Neural cell (in vitro differentiated cells): ENCODE measurements around the gene PGAP2. TPM values are rescaled to one million over a fixed set of nuclear protein-coding genes. Genes with fewer than 3 reads are reported as not detected.

ENCODE experiments used
- H2AFZ ChIP-seq: fragments of 200-600, 300-800 bp; sonication (generic), shearing (Covaris generic); 2 replicates; pipeline ENCODE4 v1.6.0; 2014; ENCODE audit warnings: low read depth, mild to moderate bottlenecking, antibody characterized with exemption, low read length, moderate library complexity
- H3F3A ChIP-seq: fragments of 200-600 bp; shearing (Covaris generic); 2 replicates; pipeline ENCODE4 v1.6.1; 2016; ENCODE audit warnings: mild to moderate bottlenecking, moderate library complexity, mixed read lengths, antibody characterized with exemption, low read length; ENCODE audit not compliant: insufficient read depth, poor library complexity, severe bottlenecking
- H3K27ac ChIP-seq: fragments of 200-600, 300-800 bp; sonication (generic), shearing (Covaris generic); 2 replicates; pipeline ENCODE4 v1.5.1; 2014; ENCODE audit warnings: mild to moderate bottlenecking, low read length, moderate library complexity
- H3K27me3 ChIP-seq: fragments of 300-800, 200-600 bp; sonication (generic), shearing (Covaris generic); 2 replicates; pipeline ENCODE4 v1.6.0; 2014; ENCODE audit warnings: mild to moderate bottlenecking, low read depth, low read length, moderate library complexity; ENCODE audit not compliant: insufficient read depth
- H3K36me3 ChIP-seq: fragments of 300-800, 200-600 bp; sonication (generic), shearing (Covaris generic); 2 replicates; pipeline ENCODE4 v1.5.1; 2014; ENCODE audit warnings: mild to moderate bottlenecking, antibody characterized with exemption, low read length, moderate library complexity; ENCODE audit not compliant: insufficient read depth
- H3K4me2 ChIP-seq: fragments of 300-800, 200-600 bp; sonication (generic), shearing (Covaris generic); 2 replicates; pipeline ENCODE4 v1.6.0; 2014; ENCODE audit warnings: mild to moderate bottlenecking, low read length
- H3K4me3 ChIP-seq: fragments of 300-800, 200-600 bp; sonication (generic), shearing (Covaris generic); 2 replicates; pipeline ENCODE4 v1.5.1; 2014; ENCODE audit warnings: mild to moderate bottlenecking, low read length, moderate library complexity
- H3K79me2 ChIP-seq: fragments of 200-600 bp; shearing (Covaris generic); replicated peaks from 2 replicates; pipeline ENCODE4 v1.6.0; 2014; ENCODE audit warnings: mild to moderate bottlenecking, low read length, moderate library complexity; ENCODE audit not compliant: insufficient read depth
- H3K9ac ChIP-seq: fragments of 300-800, 200-600 bp; sonication (generic), shearing (Covaris generic); 2 replicates; pipeline ENCODE4 v1.6.1; 2016; ENCODE audit warnings: mild to moderate bottlenecking, low read length, mixed read lengths
- H3K9me2 ChIP-seq: fragments of 200-600 bp; shearing (Covaris generic); 2 replicates; pipeline ENCODE4 v1.6.1; 2016; ENCODE audit warnings: mild to moderate bottlenecking, low read length, mixed read lengths; ENCODE audit not compliant: insufficient read depth
- H3K9me3 ChIP-seq: fragments of 200-600, 300-800 bp; sonication (generic), shearing (Covaris generic); 2 replicates; pipeline ENCODE4 v1.6.1; 2016; ENCODE audit warnings: mild to moderate bottlenecking, mixed run types, low read length, moderate library complexity, mixed read lengths
- H4K20me1 ChIP-seq: fragments of 200-600 bp; shearing (Covaris generic); 2 replicates; pipeline ENCODE4 v1.6.1; 2016; ENCODE audit warnings: mild to moderate bottlenecking, mixed run types; ENCODE audit not compliant: insufficient read depth
- CTCF ChIP-seq: fragments of 450-650 bp; IDR thresholded peaks from 2 replicates; pipeline ENCODE4 v1.5.1; 2014; ENCODE audit warnings: antibody characterized with exemption, mild to moderate bottlenecking, moderate library complexity; ENCODE audit not compliant: poor library complexity, severe bottlenecking
- EP300 ChIP-seq: fragments of 450-650 bp; conservative IDR thresholded peaks from 2 replicates; pipeline ENCODE4 v1.6.1; 2014; ENCODE audit warnings: antibody characterized with exemption, mild to moderate bottlenecking, moderate library complexity; ENCODE audit not compliant: poor library complexity, severe bottlenecking
- EZH2 ChIP-seq: fragments of 200-600, 300-800 bp; shearing (Covaris generic), sonication (generic); IDR thresholded peaks from 2 replicates; pipeline ENCODE4 v1.6.1; 2014; ENCODE audit warnings: antibody characterized with exemption, low read length, borderline replicate concordance, mild to moderate bottlenecking; ENCODE audit not compliant: insufficient read depth, poor library complexity, severe bottlenecking
- MXI1 ChIP-seq: fragments of 450-650 bp; conservative IDR thresholded peaks from 2 replicates; pipeline ENCODE4 v1.6.1; 2014; ENCODE audit warnings: antibody characterized with exemption, mild to moderate bottlenecking; ENCODE audit not compliant: poor library complexity, severe bottlenecking
- POLR2AphosphoS5 ChIP-seq: IDR thresholded peaks from 2 replicates; pipeline ENCODE4 v1.6.1; 2012
- RAD21 ChIP-seq: fragments of 450-650 bp; conservative IDR thresholded peaks from 2 replicates; pipeline ENCODE4 v1.6.1; 2014; ENCODE audit warnings: antibody characterized with exemption, mild to moderate bottlenecking, moderate library complexity
- REST ChIP-seq: IDR thresholded peaks from 2 replicates; pipeline ENCODE4 v1.6.1; 2012; ENCODE audit warnings: borderline replicate concordance
- SMC3 ChIP-seq: fragments of 450-650 bp; conservative IDR thresholded peaks from 2 replicates; pipeline ENCODE4 v1.6.1; 2014; ENCODE audit warnings: antibody characterized with exemption, mild to moderate bottlenecking, moderate library complexity; ENCODE audit not compliant: poor library complexity
- TAF1 ChIP-seq: IDR thresholded peaks from 2 replicates; pipeline ENCODE4 v1.6.1; 2012; ENCODE audit warnings: low read depth
- polyA plus RNA-seq: library from polyadenylated mRNA; depleted of rRNA; stranded (reverse); fragments of >200 nt; gene quantifications from 2 replicates; pipeline ENCODE4 v1.2.3, GENCODE V29; 2014

Gene PGAP2
- polyA plus RNA-seq, 1 donor from 2014 or later, result 30.1 TPM

GRCh38 chr11:3841426-3842350, 33.3 kb downstream of the PGAP2 start (continued):
- TF ChIP-seq REST, result no peak
- peak; percentile 39 for TF ChIP-seq RAD21
- TF ChIP-seq TAF1, result no peak

GRCh38 chr11:3843326-3843725, 35.0 kb downstream of the PGAP2 start:
- no peak for TF ChIP-seq TAF1
- Histone ChIP-seq H3K27me3 (no peaks in the 10 kb centered on the region), H3K9me2 (no peaks in the 10 kb centered on the region)

GRCh38 chr11:3845246-3845645, 36.9 kb downstream of the PGAP2 start:
- H3K9me2 ChIP-seq, result no peaks in the 10 kb centered on the region
- H3F3A ChIP-seq, result no peaks in the 10 kb centered on the region
- H3K79me2 ChIP-seq, result no peaks in the 10 kb centered on the region
- H3K9ac ChIP-seq, result no peak overlapping the region
- H2AFZ ChIP-seq, result no peak overlapping the region
- H3K27ac ChIP-seq, result no peak overlapping the region
- H3K9me3 ChIP-seq, result no peaks in the 10 kb centered on the region
- no peaks in the 10 kb centered on the region for H3K36me3 ChIP-seq
- TF ChIP-seq EP300 (no peak), POLR2AphosphoS5 (no peak), SMC3 (no peak), REST (no peak), RAD21 (no peak), TAF1 (no peak), MXI1 (no peak), EZH2 (no peak), CTCF (no peak)
- no peak overlapping the region for H3K4me2 ChIP-seq
- H4K20me1 ChIP-seq, result no peaks in the 10 kb centered on the region
- H3K27me3 ChIP-seq, result no peaks in the 10 kb centered on the region
- H3K4me3 ChIP-seq, result no peak overlapping the region

More at GRCh38 chr11:3843326-3843725, 35.0 kb downstream of the PGAP2 start:
- no peak overlapping the region for H3K4me3 ChIP-seq
- no peak overlapping the region for H2AFZ ChIP-seq
- H4K20me1 ChIP-seq, result no peaks in the 10 kb centered on the region
- H3K36me3 ChIP-seq, result no peaks in the 10 kb centered on the region
- H3K27ac ChIP-seq, result no peak overlapping the region
- no peak overlapping the region for H3K4me2 ChIP-seq
- no peaks in the 10 kb centered on the region for H3K9me3 ChIP-seq
- H3K79me2 ChIP-seq, result no peaks in the 10 kb centered on the region
- H3F3A ChIP-seq, result no peaks in the 10 kb centered on the region
- H3K9ac ChIP-seq, result no peak overlapping the region
